K562 (cell line): Measurements from ENCODE around the gene TCEAL9. TPM values are rescaled to one million over a fixed set of nuclear protein-coding genes. Genes with fewer than 3 reads are reported as not detected.

Experiments
- ATAC-seq: fragments of 200-7000 bp; cut with Tn5 transposase; 3 replicates; pipeline ENCODE4 v1.9.1; 2020; ENCODE audit warnings: moderate library complexity
- BruUV-seq: library from RNA; stranded (reverse); fragments of 400-500 nt; replicated peaks from 2 replicates; lab custom pipeline; 2021; lab: Mats Ljungman, UMichigan
- CTCF ChIA-PET: fragments of 300-600 bp; formaldehyde crosslinking; extraction: SDS; loops from one replicate; lab custom pipeline; 2021; ENCODE audit warnings: low intra/inter-chr PET ratio; lab: Yijun Ruan, JAX
- POLR2A ChIA-PET: fragments of 300-600, 350-650 bp; sonication (Branson Sonifier 250); formaldehyde crosslinking; extraction: SDS; loops from one replicate; lab custom pipeline; 2021; ENCODE audit warnings: antibody characterized with exemption, inconsistent platforms; lab: Yijun Ruan, JAX
- DNase-seq, 4 experiments: peaks; one replicate each; pipeline versions ENCODE4 v3.0.0 to v3.0.0-alpha.2; 2011 to 2018; ENCODE audit warnings: low spot score in 3 of 4, mixed read lengths in 3 of 4; ENCODE audit errors: extremely low read depth in 1 of 4
- FAIRE-seq: peaks from 2 replicates; lab custom pipeline; 2011; peaks lifted over from hg19 to GRCh38; lab: Jason Lieb, UNC
- H2AFZ ChIP-seq: 2 replicates; pipeline ENCODE4 v1.6.0; 2011; ENCODE audit warnings: low read depth, low read length, control low read depth, inconsistent platforms
- H3K27ac ChIP-seq: fragments of 200-600 bp; 3 replicates; pipeline ENCODE4 v1.8.0; 2011; ENCODE audit warnings: low read depth, mild to moderate bottlenecking, control low read depth, inconsistent platforms, low read length, moderate library complexity, mixed read lengths; ENCODE audit errors: extremely low read depth
- H3K27me3 ChIP-seq, 2 experiments: fragments of 300-600 bp in 1 of 2; 2 replicates in 1 of 2; 3 replicates in 1 of 2; pipeline versions ENCODE4 v1.6.0 to v1.8.0; 2011; ENCODE audit warnings: inconsistent platforms in 2 of 2, low read length in 2 of 2, mild to moderate bottlenecking in 1 of 2, mixed read lengths in 1 of 2, moderate library complexity in 1 of 2; ENCODE audit not compliant: control insufficient read depth in 2 of 2, insufficient read depth in 2 of 2
- H3K36me3 ChIP-seq: fragments of 300-600 bp; 3 replicates; pipeline ENCODE4 v1.8.0; 2011; ENCODE audit warnings: mild to moderate bottlenecking, low read length, inconsistent platforms; ENCODE audit not compliant: control insufficient read depth, insufficient read depth
- H3K4me1 ChIP-seq, 2 experiments: fragments of 200-600 bp in 1 of 2; replicated peaks in 1 of 2; 2 replicates in 1 of 2; 3 replicates in 1 of 2; pipeline versions ENCODE4 v1.5.1 to v1.8.0; 2011; ENCODE audit warnings: inconsistent platforms in 2 of 2, low read length in 2 of 2, mild to moderate bottlenecking in 1 of 2, mixed read lengths in 1 of 2, moderate library complexity in 1 of 2; ENCODE audit not compliant: control insufficient read depth in 2 of 2, insufficient read depth in 2 of 2
- H3K4me2 ChIP-seq: 2 replicates; pipeline ENCODE4 v1.6.1; 2011; ENCODE audit warnings: low read length, control low read depth, inconsistent platforms, mixed read lengths; ENCODE audit not compliant: insufficient read depth
- H3K4me3 ChIP-seq: fragments of 200-600 bp; sonication (generic), shearing (Covaris generic); 2 replicates; pipeline ENCODE4 v1.5.1; 2016; ENCODE audit warnings: control low read depth, inconsistent platforms
- H3K79me2 ChIP-seq: fragments of 200-600 bp; 3 replicates; pipeline ENCODE4 v1.8.0; 2011; ENCODE audit warnings: low read length, inconsistent platforms; ENCODE audit not compliant: control insufficient read depth, insufficient read depth
- H3K9ac ChIP-seq, 2 experiments: 2 replicates each; pipeline versions ENCODE4 v1.6.0 to v1.6.1; 2011; ENCODE audit warnings: low read depth in 2 of 2, low read length in 2 of 2, control low read depth in 1 of 2, inconsistent platforms in 1 of 2, mild to moderate bottlenecking in 1 of 2, mixed read lengths in 1 of 2; ENCODE audit not compliant: insufficient read depth in 1 of 2
- H3K9me1 ChIP-seq: one replicate; pipeline ENCODE4 v1.6.0; 2011; ENCODE audit warnings: inconsistent platforms, mild to moderate bottlenecking, low read length, moderate library complexity; ENCODE audit not compliant: control insufficient read depth, insufficient read depth
- H3K9me3 ChIP-seq: replicated peaks from 2 replicates; pipeline ENCODE4 v1.5.1; 2011; ENCODE audit warnings: low read depth, low read length, inconsistent platforms; ENCODE audit not compliant: control insufficient read depth, insufficient read depth
- H4K20me1 ChIP-seq: replicated peaks from 2 replicates; pipeline ENCODE4 v1.6.1; 2011; ENCODE audit warnings: low read length, inconsistent platforms, mixed read lengths; ENCODE audit not compliant: control insufficient read depth, insufficient read depth
- ARID2 ChIP-seq: fragments of 450-650 bp; IDR thresholded peaks from 2 replicates; pipeline ENCODE4 v1.6.1; 2017; ENCODE audit warnings: antibody characterized with exemption, mild to moderate bottlenecking
- ERF ChIP-seq: fragments of 450-650 bp; formaldehyde crosslinking; IDR thresholded peaks from 2 replicates; pipeline ENCODE4 v1.4.0; 2020; ENCODE audit warnings: mild to moderate bottlenecking, mixed read lengths
- LEF1 ChIP-seq: fragments of 450-650 bp; IDR thresholded peaks from 2 replicates; pipeline ENCODE4 v1.6.1; 2016; ENCODE audit warnings: mild to moderate bottlenecking
- PHF20 ChIP-seq: fragments of 450-650 bp; IDR thresholded peaks from 2 replicates; pipeline ENCODE4 v1.6.1; 2018; ENCODE audit not compliant: partially characterized antibody
- RBM22 ChIP-seq: fragments of 200-400 bp; formaldehyde crosslinking; IDR thresholded peaks from 2 replicates; pipeline ENCODE4 v1.6.1; 2018; ENCODE audit warnings: low read length, low read depth; ENCODE audit not compliant: poor library complexity, severe bottlenecking
- RFX7 ChIP-seq: fragments of 250-450 bp; sonication (Bioruptor Pico); IDR thresholded peaks from 2 replicates; pipeline ENCODE4 v1.5.1; 2021; ENCODE audit warnings: mild to moderate bottlenecking
- TAF1 ChIP-seq: IDR thresholded peaks from 2 replicates; pipeline ENCODE4 v1.6.1; 2011; ENCODE audit warnings: mild to moderate bottlenecking, low read length, moderate library complexity; ENCODE audit not compliant: insufficient read depth, control insufficient read depth, severe bottlenecking; ENCODE audit errors: extremely low read depth
- U2AF1 ChIP-seq: fragments of 200-400 bp; formaldehyde crosslinking; optimal IDR thresholded peaks from 2 replicates; pipeline ENCODE3; 2017; ENCODE audit warnings: mild to moderate bottlenecking, low read depth, low read length, moderate library complexity
- ZFP30 ChIP-seq: fragments of 250-450 bp; sonication (Bioruptor Pico); IDR thresholded peaks from 2 replicates; pipeline ENCODE4 v1.8.0; 2022; ENCODE audit warnings: moderate library complexity, mild to moderate bottlenecking, inconsistent platforms, borderline replicate concordance
- ZNF12 ChIP-seq: sonication (generic); formaldehyde crosslinking; IDR thresholded peaks from 2 replicates; pipeline ENCODE4 v1.4.0; 2020; ENCODE audit warnings: mild to moderate bottlenecking, missing genetic modification reagents
- ZNF23 ChIP-seq: fragments of 250-450 bp; sonication (Bioruptor Pico); IDR thresholded peaks from 2 replicates; pipeline ENCODE4 v1.4.0; 2020; ENCODE audit warnings: mild to moderate bottlenecking
- ZNF280B ChIP-seq: fragments of 250-450 bp; sonication (Bioruptor Pico); IDR thresholded peaks from 2 replicates; pipeline ENCODE4 v1.5.1; 2021; ENCODE audit warnings: mild to moderate bottlenecking
- ZNF41 ChIP-seq: fragments of 250-450 bp; sonication (Bioruptor Pico); conservative IDR thresholded peaks from 2 replicates; pipeline ENCODE4 v1.4.0; 2020; ENCODE audit warnings: mild to moderate bottlenecking
- ZNF431 ChIP-seq: sonication (generic); formaldehyde crosslinking; IDR thresholded peaks from 2 replicates; pipeline ENCODE4 v1.8.0; 2022; ENCODE audit warnings: mild to moderate bottlenecking, missing genetic modification reagents
- ZNF778 ChIP-seq: fragments of 450-650 bp; formaldehyde crosslinking; IDR thresholded peaks from 2 replicates; pipeline ENCODE4 v1.4.0; 2020; ENCODE audit warnings: mild to moderate bottlenecking, moderate library complexity
- WGBS: fragments of 100-300 bp; shearing (Covaris generic); methylation state at CpG from one replicate; pipeline ENCODE4 v1.1.6; 2016; ENCODE audit warnings: low coverage, mixed read lengths; ENCODE audit not compliant: insufficient coverage; ENCODE audit errors: missing lambda C conversion rate; 5-methylcytosine and 5-hydroxymethylcytosine counted together
- in situ Hi-C: fragments of 300-500 bp; cut with MboI; formaldehyde crosslinking; loops from 4 replicates; pipeline ENCODE4 v1.15.0; 2018; ENCODE audit warnings: inconsistent platforms, mixed read lengths
- intact Hi-C: fragments of 100-400 bp; cut with micrococcal nuclease; formaldehyde crosslinking; loops from 2 replicates; pipeline ENCODE4 v1.14.2; 2022
- polyA plus RNA-seq, 8 experiments: library from polyadenylated mRNA; depleted of rRNA in 4 of 8; stranded (reverse) in 5 of 8; unstranded in 3 of 8; fragments of >200 nt; fragmentation: Nextera tagmentation in 2 of 8; fragmentation: Illumina TruSeq in 1 of 8; extraction: Ambion mirVana in 2 of 8; extraction: Trizol in 1 of 8; gene quantifications; 2 replicates each; pipeline versions ENCODE4 v1.2.1 to v1.2.3, GENCODE V29; 2011 to 2014; ENCODE audit warnings: inconsistent platforms in 1 of 8, missing spikeins in 1 of 8
- total RNA-seq, 7 experiments: library from RNA; depleted of rRNA in 6 of 7; stranded (reverse); fragments of >200 nt in 6 of 7; fragmentation: Illumina TruSeq in 2 of 7; extraction: Trizol in 2 of 7; gene quantifications; 2 replicates each; pipeline versions ENCODE4 v1.2.1 to v1.2.3, GENCODE V29; 2011 to 2021; ENCODE audit warnings: low replicate concordance in 1 of 7
- TF ChIP-seq, protein P1 (sequence below): fragments of 450-650 bp; conservative IDR thresholded peaks from 2 replicates; pipeline ENCODE4 v1.6.1; 2016; ENCODE audit warnings: missing genetic modification characterization, low read depth, mild to moderate bottlenecking, missing compliant biosample characterization, moderate library complexity

The TCEAL9 gene
- total and polyA plus RNA-seq, 9 of the 15 experiments (the other 6 are each of a cell fraction or from before 2014, with no cell fraction given) = 16.2 to 106 (median 69.6) TPM

DNA sequence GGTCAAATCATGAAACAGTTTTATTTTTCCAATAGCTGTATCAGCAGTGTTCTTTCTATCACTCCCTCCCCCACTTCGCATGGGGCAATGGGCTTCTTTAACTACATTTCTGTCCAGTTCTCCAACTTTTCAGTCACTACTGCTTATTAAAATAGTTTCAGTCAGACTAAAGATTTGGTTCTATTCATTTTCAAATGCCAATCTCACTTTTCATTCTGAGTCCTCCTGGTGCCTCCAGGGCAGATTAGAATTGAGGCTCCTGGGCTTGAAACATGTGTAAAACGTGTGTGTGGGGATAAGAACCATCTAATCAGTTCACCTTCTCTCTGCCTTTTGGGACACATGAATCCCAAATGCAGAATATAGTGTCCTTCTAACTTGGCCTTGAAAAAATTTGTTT is 16.6 kb downstream of the TCEAL9 start:
- Histone ChIP-seq H3K36me3 (no peaks in the 10 kb centered on the region), H3K4me3 (no peak overlapping the region), H3K9me3 (no peaks in the 10 kb centered on the region), H3K27me3 (no peaks in the 10 kb centered on the region), H3K4me1 (no peaks in the 10 kb centered on the region; a peak in 1 of 5 replicates), H3K79me2 (no peaks in the 10 kb centered on the region), H3K9ac (no peak overlapping the region), H3K27ac (no peak overlapping the region), H2AFZ (no peak overlapping the region), H4K20me1 (no peaks in the 10 kb centered on the region), H3K9me1 (no peaks in the 10 kb centered on the region), H3K4me2 (no peak overlapping the region)
- ATAC-seq = no peak
- FAIRE-seq = no peak
- POLR2A ChIA-PET = no interaction called here
- intact Hi-C loops = no loop called here
- in situ Hi-C loops = no loop called here
- 15% methylated on average over 2 of the region's 2 CpGs for WGBS
- DNase-seq = no peak
- TF ChIP-seq ZNF12 (CRISPR knock-in tag) (no peak), RBM22 (no peak), ZNF41 (no peak), LEF1 (no peak), ARID2 (no peak), ZNF778 (no peak), ZNF431 (CRISPR knock-in tag) (no peak), ERF (no peak)
- CTCF ChIA-PET = no interaction called here
- BruUV-seq = no TSS peak

DNA sequence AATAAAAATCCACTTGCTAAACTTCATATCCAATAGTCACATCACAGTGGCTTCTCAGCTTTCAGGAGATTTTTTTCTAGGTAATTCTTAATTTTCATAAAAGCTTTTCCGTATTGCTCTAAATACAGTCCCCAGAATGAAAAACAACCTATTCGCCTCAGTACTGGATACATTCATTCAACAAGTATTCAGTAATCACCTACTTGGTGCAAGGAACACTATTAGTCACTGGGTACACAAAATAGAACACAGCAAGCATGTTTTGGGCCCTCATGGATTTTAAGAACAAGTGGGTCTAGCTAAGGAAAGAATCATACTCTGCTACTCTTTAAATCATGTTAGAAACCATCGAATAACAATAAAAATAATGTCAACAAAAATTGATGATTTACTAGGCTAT is 17.3 kb downstream of the TCEAL9 start:
- ATAC-seq (no peak), DNase-seq (no peak), FAIRE-seq (no peak)
- Histone ChIP-seq H3K27me3 (no peaks in the 10 kb centered on the region), H3K36me3 (no peaks in the 10 kb centered on the region), H3K9ac (no peak overlapping the region), H3K4me3 (no peak overlapping the region), H3K9me1 (no peaks in the 10 kb centered on the region), H3K4me1 (no peaks in the 10 kb centered on the region; a peak in 1 of 5 replicates), H3K4me2 (no peak overlapping the region), H3K79me2 (no peaks in the 10 kb centered on the region), H2AFZ (no peak overlapping the region), H3K27ac (no peak overlapping the region), H3K9me3 (no peaks in the 10 kb centered on the region), H4K20me1 (no peaks in the 10 kb centered on the region)
- in situ Hi-C loops (no loop called here), intact Hi-C loops (no loop called here)
- BruUV-seq = no TSS peak
- 19% methylated on average over 3 of the region's 3 CpGs for WGBS
- POLR2A ChIA-PET = interaction anchor here (0.6 kb wide), 1 partner anchor 94 kb away, joined by 3 read pairs; no protein-coding TSS in a partner anchor
- CTCF ChIA-PET = no interaction called here
- TF ChIP-seq RFX7 (CRISPR knock-in tag) (no peak), ZFP30 (CRISPR knock-in tag) (no peak), ZNF280B (CRISPR knock-in tag) (no peak), TAF1 (no peak), PHF20 (no peak), ZNF23 (CRISPR knock-in tag) (no peak), U2AF1 (no peak)
- TF ChIP-seq, protein P1, sequence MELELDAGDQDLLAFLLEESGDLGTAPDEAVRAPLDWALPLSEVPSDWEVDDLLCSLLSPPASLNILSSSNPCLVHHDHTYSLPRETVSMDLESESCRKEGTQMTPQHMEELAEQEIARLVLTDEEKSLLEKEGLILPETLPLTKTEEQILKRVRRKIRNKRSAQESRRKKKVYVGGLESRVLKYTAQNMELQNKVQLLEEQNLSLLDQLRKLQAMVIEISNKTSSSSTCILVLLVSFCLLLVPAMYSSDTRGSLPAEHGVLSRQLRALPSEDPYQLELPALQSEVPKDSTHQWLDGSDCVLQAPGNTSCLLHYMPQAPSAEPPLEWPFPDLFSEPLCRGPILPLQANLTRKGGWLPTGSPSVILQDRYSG = no peak
